Kidney epithelial cell (primary cell): ENCODE measurements around the gene GCH1. TPM values are rescaled to one million over a fixed set of nuclear protein-coding genes. Genes with fewer than 3 reads are reported as not detected.

Experiments used
- DNase-seq: peaks from one replicate; pipeline ENCODE4 v3.0.0-alpha.2; 2010; ENCODE audit warnings: low read depth
- H3K27me3 ChIP-seq: 2 replicates; pipeline ENCODE4 v1.6.0; 2011; ENCODE audit warnings: low read length; ENCODE audit not compliant: control insufficient read depth, insufficient read depth
- H3K36me3 ChIP-seq: 2 replicates; pipeline ENCODE4 v1.5.1; 2011; ENCODE audit warnings: low read length; ENCODE audit not compliant: control insufficient read depth, insufficient read depth
- H3K4me3 ChIP-seq: 2 replicates; pipeline ENCODE4 v1.5.1; 2011; ENCODE audit warnings: low read depth, mild to moderate bottlenecking, control low read depth, low read length
- total RNA-seq: library from RNA; depleted of rRNA; stranded (reverse); fragments of >200 nt; gene quantifications from 2 replicates; pipeline ENCODE4 v1.2.3, GENCODE V29; 2015
- TF ChIP-seq, protein P1 (sequence below): IDR thresholded peaks from 2 replicates; pipeline ENCODE4 v1.5.1; 2011; ENCODE audit warnings: mild to moderate bottlenecking, moderate library complexity, low read length, control low read depth, inconsistent platforms; ENCODE audit not compliant: insufficient read depth, poor library complexity, severe bottlenecking

Gene GCH1
- total RNA-seq, 1 donor from 2014 or later = 30.9 TPM

DNA sequence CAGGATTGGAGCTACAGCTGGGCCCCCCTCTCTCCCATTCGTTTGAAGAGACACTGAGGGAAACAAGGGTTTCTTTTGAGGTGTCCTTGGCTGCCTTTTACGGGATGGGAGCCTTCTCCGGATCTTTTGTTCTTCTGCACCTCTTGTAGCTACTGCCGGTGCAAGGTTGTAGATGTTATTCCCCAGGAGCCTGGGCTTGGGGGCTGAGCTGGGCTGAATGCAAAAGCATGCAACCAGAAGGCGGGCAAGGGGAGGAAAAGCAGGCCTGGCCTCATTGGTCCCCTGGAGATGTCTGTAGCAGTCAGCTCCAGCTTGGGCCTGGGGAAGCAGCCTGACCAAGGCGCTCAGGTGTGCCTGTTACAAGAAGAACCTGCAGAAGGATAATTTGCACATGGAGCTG, 110.3 kb downstream of the GCH1 start:
- TF ChIP-seq, protein P1, sequence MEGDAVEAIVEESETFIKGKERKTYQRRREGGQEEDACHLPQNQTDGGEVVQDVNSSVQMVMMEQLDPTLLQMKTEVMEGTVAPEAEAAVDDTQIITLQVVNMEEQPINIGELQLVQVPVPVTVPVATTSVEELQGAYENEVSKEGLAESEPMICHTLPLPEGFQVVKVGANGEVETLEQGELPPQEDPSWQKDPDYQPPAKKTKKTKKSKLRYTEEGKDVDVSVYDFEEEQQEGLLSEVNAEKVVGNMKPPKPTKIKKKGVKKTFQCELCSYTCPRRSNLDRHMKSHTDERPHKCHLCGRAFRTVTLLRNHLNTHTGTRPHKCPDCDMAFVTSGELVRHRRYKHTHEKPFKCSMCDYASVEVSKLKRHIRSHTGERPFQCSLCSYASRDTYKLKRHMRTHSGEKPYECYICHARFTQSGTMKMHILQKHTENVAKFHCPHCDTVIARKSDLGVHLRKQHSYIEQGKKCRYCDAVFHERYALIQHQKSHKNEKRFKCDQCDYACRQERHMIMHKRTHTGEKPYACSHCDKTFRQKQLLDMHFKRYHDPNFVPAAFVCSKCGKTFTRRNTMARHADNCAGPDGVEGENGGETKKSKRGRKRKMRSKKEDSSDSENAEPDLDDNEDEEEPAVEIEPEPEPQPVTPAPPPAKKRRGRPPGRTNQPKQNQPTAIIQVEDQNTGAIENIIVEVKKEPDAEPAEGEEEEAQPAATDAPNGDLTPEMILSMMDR = no peak
- no peak for DNase-seq
- Histone ChIP-seq H3K27me3 (no peaks in the 10 kb centered on the region), H3K4me3 (no peak overlapping the region), H3K36me3 (peaks cover 2% of the 10 kb centered on the region)

Other genes starting within 250 kb of the GCH1 start
- 7.6 and 8.0 TPM in 2 replicates for gene WDHD1, start 124.3 kb upstream of the GCH1 start, total RNA-seq
- gene SOCS4, start 124.4 kb upstream of the GCH1 start, total RNA-seq = 18.6 and 18.7 TPM in 2 replicates
- gene MAPK1IP1L, start 148.8 kb upstream of the GCH1 start, total RNA-seq = 114 and 147 TPM in 2 replicates
- 114 and 126 TPM in 2 replicates for gene LGALS3, start 226.4 kb upstream of the GCH1 start, total RNA-seq